Tibial nerve (tissue), 3 donors: ENCODE results near the gene INSYN2B.

ENCODE experiments used
- CTCF ChIP-seq, 5 experiments: fragments of 200-600 bp in 3 of 5; fragments of 450-650 bp in 2 of 5; sonication (generic) in 3 of 5; IDR thresholded peaks; one replicate each; pipeline ENCODE4 v1.5.1; 2016 to 2019; ENCODE audit warnings: antibody characterized with exemption in 5 of 5, mild to moderate bottlenecking in 3 of 5, moderate library complexity in 2 of 5
- POLR2A ChIP-seq, 2 donors: fragments of 450-650 bp; IDR thresholded peaks; one replicate each; pipeline ENCODE4 v1.6.1; 2017; ENCODE audit warnings: antibody characterized with exemption in 2 of 2, mild to moderate bottlenecking in 2 of 2, moderate library complexity in 2 of 2

- no peak for TF ChIP-seq CTCF (IDR thresholded peaks at IDR 0.05)
- TF ChIP-seq POLR2A (IDR thresholded peaks at IDR 0.05), result no peak
Observed at GRCh38 chr5:169908864-169909263, 71.4 kb downstream of the INSYN2B start.
